ENCODE measurements around the gene POLE.

DNA sequence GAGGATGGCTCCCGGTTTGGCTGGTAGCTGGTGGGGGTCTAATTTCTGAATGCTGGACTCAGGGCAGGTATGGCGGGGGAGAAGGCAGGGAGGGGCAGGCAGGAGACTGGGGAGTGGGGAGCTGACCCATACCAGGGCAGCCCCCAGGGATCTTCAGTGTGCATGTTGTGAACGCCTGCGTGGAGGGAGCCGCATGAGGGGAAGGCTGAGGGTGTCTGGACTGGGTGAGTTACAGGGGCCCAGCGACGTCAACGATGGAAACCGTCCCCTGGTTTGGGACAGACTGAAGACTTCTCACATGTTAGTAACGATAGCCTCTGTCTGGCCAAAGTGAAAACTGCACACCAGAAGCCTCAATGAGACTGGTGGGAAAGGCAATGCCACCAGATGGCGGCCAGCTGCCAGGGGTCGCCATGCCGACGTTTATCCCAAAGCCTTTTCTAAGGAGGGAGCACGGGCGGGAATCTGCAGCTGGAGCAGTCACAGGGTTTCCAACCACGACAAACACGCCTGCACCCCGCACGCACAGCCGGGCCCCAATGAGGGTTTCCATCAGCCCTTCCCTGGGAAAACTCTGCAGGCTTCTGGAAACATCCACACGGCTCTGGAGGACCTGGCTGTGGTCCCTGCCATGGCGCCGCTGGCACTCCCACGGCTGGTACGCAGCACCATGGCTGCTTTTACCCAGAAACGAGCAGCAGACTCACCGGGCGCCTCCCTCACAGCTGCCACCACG is 37.5 kb upstream of the POLE start:
- TF ChIP-seq EZH2 (IDR thresholded peaks at IDR 0.05) (no peak), POLR2AphosphoS5 (IDR thresholded peaks at IDR 0.05; ENCODE audit: borderline replicate concordance, low read depth, low read length) (no peak)

All from SK-N-MC (cell line).